Hepatocyte (in vitro differentiated cells): ENCODE measurements around the gene PLEK2. TPM values are rescaled to one million over a fixed set of nuclear protein-coding genes. Genes with fewer than 3 reads are reported as not detected.

Experiments
- DNase-seq: peaks from one replicate; pipeline ENCODE4 v3.0.0-alpha.2; 2016; ENCODE audit warnings: low spot score
- H2AFZ ChIP-seq: fragments of 200-600 bp; sonication (generic); 2 replicates; pipeline ENCODE4 v1.6.0; 2016; ENCODE audit warnings: antibody characterized with exemption, mild to moderate bottlenecking
- H3K27ac ChIP-seq: fragments of 200-600 bp; sonication (generic); 2 replicates; pipeline ENCODE4 v1.5.1; 2016; ENCODE audit warnings: mild to moderate bottlenecking
- H3K27me3 ChIP-seq: fragments of 200-600 bp; sonication (generic); 2 replicates; pipeline ENCODE4 v1.6.1; 2016
- H3K36me3 ChIP-seq: fragments of 200-600 bp; sonication (generic); replicated peaks from 2 replicates; pipeline ENCODE4 v1.5.1; 2016; ENCODE audit warnings: low read depth; ENCODE audit not compliant: insufficient read depth
- H3K4me1 ChIP-seq: fragments of 200-600 bp; sonication (generic); 2 replicates; pipeline ENCODE4 v1.5.1; 2016; ENCODE audit warnings: mild to moderate bottlenecking, moderate library complexity; ENCODE audit not compliant: insufficient read depth
- H3K4me2 ChIP-seq: fragments of 200-600 bp; sonication (generic); 2 replicates; pipeline ENCODE4 v1.6.0; 2016
- H3K4me3 ChIP-seq: fragments of 200-600 bp; sonication (generic); 2 replicates; pipeline ENCODE4 v1.5.1; 2016; ENCODE audit warnings: mild to moderate bottlenecking
- H3K79me2 ChIP-seq: fragments of 200-600 bp; sonication (generic); 2 replicates; pipeline ENCODE4 v1.6.0; 2017; ENCODE audit warnings: mild to moderate bottlenecking
- H3K9me2 ChIP-seq: fragments of 200-600 bp; sonication (generic); replicated peaks from 2 replicates; pipeline ENCODE4 v1.6.0; 2017; ENCODE audit warnings: mild to moderate bottlenecking; ENCODE audit not compliant: insufficient read depth
- H3K9me3 ChIP-seq: fragments of 200-600 bp; sonication (generic); 2 replicates; pipeline ENCODE4 v1.5.1; 2016; ENCODE audit warnings: low read depth, mild to moderate bottlenecking
- H4K20me1 ChIP-seq: fragments of 200-600 bp; sonication (generic); 2 replicates; pipeline ENCODE4 v1.6.0; 2016; ENCODE audit warnings: mild to moderate bottlenecking; ENCODE audit not compliant: insufficient read depth, poor library complexity, severe bottlenecking
- EZH2 ChIP-seq: fragments of 200-600 bp; sonication (generic); IDR thresholded peaks from 2 replicates; pipeline ENCODE4 v1.6.1; 2016; ENCODE audit warnings: antibody characterized with exemption, mild to moderate bottlenecking, borderline replicate concordance
- EZH2phosphoT487 ChIP-seq: fragments of 200-600 bp; sonication (generic); IDR thresholded peaks from one replicate; pipeline ENCODE4 v1.6.1; 2018; ENCODE audit warnings: antibody characterized with exemption, mild to moderate bottlenecking, low read depth, moderate library complexity; ENCODE audit not compliant: unreplicated experiment, severe bottlenecking
- WGBS: methylation state at CpG from one replicate; pipeline ENCODE4 v1.1.6; 2016; ENCODE audit warnings: low lambda C conversion rate; ENCODE audit errors: missing lambda C conversion rate; 5-methylcytosine and 5-hydroxymethylcytosine counted together
- polyA plus RNA-seq: library from polyadenylated mRNA; unstranded; fragments of >200 nt; fragmentation: Nextera tagmentation; extraction: Ambion mirVana; gene quantifications from 2 replicates; pipeline ENCODE4 v1.2.1, GENCODE V29; 2016
- total RNA-seq: library from RNA; depleted of rRNA; stranded (reverse); fragments of >200 nt; gene quantifications from 2 replicates; pipeline ENCODE4 v1.2.3, GENCODE V29; 2014
- TF ChIP-seq, protein P1 (sequence below): fragments of 200-600 bp; sonication (generic); IDR thresholded peaks from 2 replicates; pipeline ENCODE4 v1.5.1; 2016; ENCODE audit warnings: antibody characterized with exemption, mild to moderate bottlenecking; ENCODE audit not compliant: poor library complexity

PLEK2 gene
- total and polyA plus RNA-seq, 2 experiments from 2014 or later, result 4.8 to 14.6 TPM

DNA sequence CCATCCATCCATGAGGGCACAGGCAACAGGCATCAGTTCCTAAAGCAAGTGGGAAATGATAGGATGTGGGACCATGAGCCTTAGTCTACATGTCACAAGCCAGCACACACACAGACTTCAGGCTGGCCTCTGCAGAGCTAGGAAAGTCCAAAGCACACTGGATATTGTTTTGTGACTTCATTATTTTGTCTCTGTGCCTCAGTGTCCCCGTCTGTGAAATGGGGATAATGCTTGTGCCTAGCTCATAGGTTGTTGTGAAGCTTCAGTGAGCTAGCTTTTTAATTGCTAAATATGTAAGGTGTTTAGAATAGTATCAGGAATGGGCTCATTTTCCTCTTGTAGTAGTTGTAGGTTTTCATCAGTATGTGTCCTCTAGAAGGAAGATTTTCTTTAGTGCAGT lies 27.0 kb upstream of the PLEK2 start:
- TF ChIP-seq EZH2, result no peak
- H4K20me1 ChIP-seq, result no peaks in the 10 kb centered on the region
- no peak overlapping the region for H2AFZ ChIP-seq
- peaks cover 6% of the 10 kb centered on the region for H3K4me1 ChIP-seq
- no peak overlapping the region for H3K4me2 ChIP-seq
- no peak overlapping the region for H3K4me3 ChIP-seq
- WGBS, result 82% methylated on average over 1 of the region's 1 CpG
- DNase-seq, result no peak
- H3K36me3 ChIP-seq, result no peaks in the 10 kb centered on the region
- H3K27me3 ChIP-seq, result no peaks in the 10 kb centered on the region
- H3K27ac ChIP-seq, result no peak overlapping the region
- H3K9me3 ChIP-seq, result no peaks in the 10 kb centered on the region
- no peaks in the 10 kb centered on the region for H3K79me2 ChIP-seq
- no peaks in the 10 kb centered on the region for H3K9me2 ChIP-seq

- Histone ChIP-seq H3K27ac (no peak overlapping the region), H3K79me2 (no peaks in the 10 kb centered on the region), H3K36me3 (no peaks in the 10 kb centered on the region), H3K9me2 (no peaks in the 10 kb centered on the region), H3K4me3 (no peak overlapping the region), H3K4me1 (peaks cover 15% of the 10 kb centered on the region), H4K20me1 (no peaks in the 10 kb centered on the region), H3K9me3 (no peaks in the 10 kb centered on the region), H3K27me3 (no peaks in the 10 kb centered on the region), H3K4me2 (no peak overlapping the region), H2AFZ (no peak overlapping the region)
- 87% methylated on average over 10 of the region's 10 CpGs for WGBS
- TF ChIP-seq EZH2phosphoT487 (no peak), EZH2 (no peak)
- TF ChIP-seq, protein P1, sequence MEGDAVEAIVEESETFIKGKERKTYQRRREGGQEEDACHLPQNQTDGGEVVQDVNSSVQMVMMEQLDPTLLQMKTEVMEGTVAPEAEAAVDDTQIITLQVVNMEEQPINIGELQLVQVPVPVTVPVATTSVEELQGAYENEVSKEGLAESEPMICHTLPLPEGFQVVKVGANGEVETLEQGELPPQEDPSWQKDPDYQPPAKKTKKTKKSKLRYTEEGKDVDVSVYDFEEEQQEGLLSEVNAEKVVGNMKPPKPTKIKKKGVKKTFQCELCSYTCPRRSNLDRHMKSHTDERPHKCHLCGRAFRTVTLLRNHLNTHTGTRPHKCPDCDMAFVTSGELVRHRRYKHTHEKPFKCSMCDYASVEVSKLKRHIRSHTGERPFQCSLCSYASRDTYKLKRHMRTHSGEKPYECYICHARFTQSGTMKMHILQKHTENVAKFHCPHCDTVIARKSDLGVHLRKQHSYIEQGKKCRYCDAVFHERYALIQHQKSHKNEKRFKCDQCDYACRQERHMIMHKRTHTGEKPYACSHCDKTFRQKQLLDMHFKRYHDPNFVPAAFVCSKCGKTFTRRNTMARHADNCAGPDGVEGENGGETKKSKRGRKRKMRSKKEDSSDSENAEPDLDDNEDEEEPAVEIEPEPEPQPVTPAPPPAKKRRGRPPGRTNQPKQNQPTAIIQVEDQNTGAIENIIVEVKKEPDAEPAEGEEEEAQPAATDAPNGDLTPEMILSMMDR, result no peak
- no peak for DNase-seq
Measured at GRCh38 chr14:67436006-67436866, 24.3 kb upstream of the PLEK2 start.

DNA sequence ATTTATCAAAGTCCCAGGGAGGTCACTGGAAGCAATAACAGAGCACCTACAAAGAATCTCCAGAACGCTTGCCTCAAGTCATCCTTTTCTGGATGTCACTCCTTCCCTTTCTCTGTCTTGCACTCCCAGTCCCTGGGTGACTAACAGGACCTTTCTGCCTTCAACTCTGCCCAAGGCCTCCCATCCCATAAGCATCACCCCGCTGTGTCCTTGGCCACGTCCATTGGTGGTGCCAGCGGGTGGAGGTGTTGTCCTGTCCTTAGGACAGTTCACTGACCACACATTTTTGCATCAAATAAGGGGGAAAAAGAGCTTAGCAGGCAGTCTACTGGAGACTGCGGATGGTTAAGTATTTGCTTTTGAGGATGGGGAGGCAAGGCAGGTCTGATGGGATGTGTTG lies 23.6 kb upstream of the PLEK2 start:
- H3K4me2 ChIP-seq, result no peak overlapping the region
- peaks cover 15% of the 10 kb centered on the region for H3K4me1 ChIP-seq
- H2AFZ ChIP-seq, result no peak overlapping the region
- no peak for DNase-seq
- H3K79me2 ChIP-seq, result no peaks in the 10 kb centered on the region
- no peaks in the 10 kb centered on the region for H3K36me3 ChIP-seq
- TF ChIP-seq EZH2, result no peak
- H3K27ac ChIP-seq, result no peak overlapping the region
- 92% methylated on average over 5 of the region's 5 CpGs for WGBS
- H3K27me3 ChIP-seq, result no peaks in the 10 kb centered on the region
- no peak overlapping the region for H3K4me3 ChIP-seq
- H3K9me2 ChIP-seq, result no peaks in the 10 kb centered on the region
- H4K20me1 ChIP-seq, result no peaks in the 10 kb centered on the region
- H3K9me3 ChIP-seq, result no peaks in the 10 kb centered on the region

- WGBS, result 40% methylated on average over 7 of the region's 7 CpGs
- no peak for DNase-seq
- no peaks in the 10 kb centered on the region for H3K27me3 ChIP-seq
- no peak overlapping the region for H3K4me2 ChIP-seq
- H3K4me1 ChIP-seq, result peaks cover 30% of the 10 kb centered on the region
- no peaks in the 10 kb centered on the region for H3K9me3 ChIP-seq
- H4K20me1 ChIP-seq, result no peaks in the 10 kb centered on the region
- H2AFZ ChIP-seq, result no peak overlapping the region
- TF ChIP-seq, protein P1, result no peak
- TF ChIP-seq EZH2 (no peak), EZH2phosphoT487 (no peak)
- peak overlapping the region; percentile 44 for H3K27ac ChIP-seq
- no peak overlapping the region for H3K4me3 ChIP-seq
- H3K9me2 ChIP-seq, result no peaks in the 10 kb centered on the region
- no peaks in the 10 kb centered on the region for H3K79me2 ChIP-seq
- no peaks in the 10 kb centered on the region for H3K36me3 ChIP-seq
Measured at GRCh38 chr14:67432050-67432564, 20.1 kb upstream of the PLEK2 start.
